DND-41 (cell line): ENCODE results near the gene ADISSP.

Experiments
- ATAC-seq: fragments of 200-7000 bp; cut with Tn5 transposase; 3 replicates; pipeline ENCODE4 v1.9.1; 2021; ENCODE audit warnings: low read depth; ENCODE audit not compliant: insufficient read depth
- DNase-seq: peaks from one replicate; pipeline ENCODE4 v3.0.0-alpha.2; 2020
- H2AFZ ChIP-seq: 2 replicates; pipeline ENCODE4 v1.6.0; 2012; ENCODE audit warnings: low read depth, low read length
- H3K27ac ChIP-seq: 2 replicates; pipeline ENCODE4 v1.5.1; 2012; ENCODE audit warnings: low read length, inconsistent platforms
- H3K27me3 ChIP-seq: fragments of 200-600 bp; sonication (generic); 2 replicates; pipeline ENCODE4 v1.6.0; 2012; ENCODE audit warnings: low read length, mild to moderate bottlenecking, inconsistent platforms; ENCODE audit not compliant: insufficient read depth, poor library complexity
- H3K36me3 ChIP-seq: 2 replicates; pipeline ENCODE4 v1.5.1; 2012; ENCODE audit warnings: low read length, inconsistent platforms; ENCODE audit not compliant: insufficient read depth
- H3K4me1 ChIP-seq: 2 replicates; pipeline ENCODE4 v1.5.1; 2012; ENCODE audit warnings: mild to moderate bottlenecking, low read length; ENCODE audit not compliant: insufficient read depth
- H3K4me2 ChIP-seq: 2 replicates; pipeline ENCODE4 v1.6.0; 2012; ENCODE audit warnings: mild to moderate bottlenecking, moderate library complexity, low read length, inconsistent platforms; ENCODE audit not compliant: insufficient read depth
- H3K4me3 ChIP-seq, 2 experiments: fragments of 200-600 bp in 1 of 2; shearing (Covaris generic) in 1 of 2; 2 replicates each; pipeline ENCODE4 v1.5.1; 2012 to 2016; ENCODE audit warnings: inconsistent platforms in 2 of 2, low read length in 2 of 2, mild to moderate bottlenecking in 2 of 2, low read depth in 1 of 2, moderate library complexity in 1 of 2
- H3K79me2 ChIP-seq: 2 replicates; pipeline ENCODE4 v1.6.0; 2012; ENCODE audit warnings: low read length, inconsistent platforms; ENCODE audit not compliant: insufficient read depth
- H3K9ac ChIP-seq: 2 replicates; pipeline ENCODE4 v1.6.0; 2012; ENCODE audit warnings: low read depth, mild to moderate bottlenecking, inconsistent platforms, low read length, moderate library complexity
- H3K9me3 ChIP-seq: 2 replicates; pipeline ENCODE4 v1.5.1; 2012; ENCODE audit warnings: low read length, moderate library complexity, mild to moderate bottlenecking, inconsistent platforms; ENCODE audit not compliant: insufficient read depth, severe bottlenecking
- H4K20me1 ChIP-seq: 2 replicates; pipeline ENCODE4 v1.6.0; 2012; ENCODE audit warnings: low read length; ENCODE audit not compliant: insufficient read depth
- EZH2 ChIP-seq: IDR thresholded peaks from 3 replicates; pipeline ENCODE4 v1.6.1; 2012; ENCODE audit warnings: borderline replicate concordance, low read depth, mild to moderate bottlenecking, moderate library complexity, low read length, inconsistent platforms; ENCODE audit not compliant: severe bottlenecking
- TF ChIP-seq, protein P1 (sequence below): IDR thresholded peaks from 2 replicates; pipeline ENCODE4 v1.5.1; 2012; ENCODE audit warnings: borderline replicate concordance, low read length, moderate library complexity, mild to moderate bottlenecking; ENCODE audit not compliant: poor library complexity, severe bottlenecking; ENCODE audit errors: extremely low read depth

ADISSP gene

DNA sequence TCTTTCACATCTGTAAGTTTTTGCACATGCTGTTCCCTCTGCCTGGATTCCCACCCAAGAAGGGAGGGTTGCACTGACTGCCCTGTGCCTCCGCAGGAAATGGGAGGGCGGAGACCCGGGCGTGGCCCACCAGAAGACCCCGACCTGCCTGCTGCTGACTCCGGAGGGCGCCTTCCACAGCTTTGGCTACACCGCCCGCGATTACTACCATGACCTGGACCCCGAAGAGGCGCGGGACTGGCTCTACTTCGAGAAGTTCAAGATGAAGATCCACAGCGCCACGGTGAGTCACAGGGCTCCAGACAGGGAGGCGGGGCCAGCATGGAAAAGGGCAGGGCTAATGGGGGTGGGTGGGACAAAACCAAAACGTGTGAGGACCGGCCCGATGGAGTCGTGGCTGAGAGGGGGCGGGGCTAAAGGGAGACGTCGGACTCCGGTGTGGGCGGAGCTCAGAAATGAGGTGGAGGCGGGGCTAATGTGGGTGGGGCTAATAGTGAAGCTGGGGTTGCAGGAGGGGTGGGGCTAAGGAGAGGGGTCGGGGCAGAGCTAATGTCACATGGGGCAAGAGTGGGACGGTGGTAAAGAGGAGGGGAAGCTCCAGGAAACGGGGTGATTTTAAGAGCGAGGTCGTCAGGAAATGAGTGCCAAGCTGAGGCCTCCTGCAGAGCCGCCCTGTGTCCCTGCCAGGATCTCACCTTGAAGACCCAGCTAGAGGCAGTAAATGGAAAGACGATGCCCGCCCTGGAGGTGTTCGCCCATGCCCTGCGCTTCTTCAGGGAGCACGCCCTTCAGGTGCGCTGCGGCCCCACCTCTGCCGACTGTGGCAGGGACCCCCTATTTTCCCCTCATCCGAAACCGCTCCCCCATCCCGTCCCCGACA lies 22.5 kb downstream of the ADISSP start:
- Histone ChIP-seq H3K9me3 (no peaks in the 10 kb centered on the region), H3K4me2 (no peak overlapping the region), H3K9ac (no peak overlapping the region), H3K27ac (no peak overlapping the region), H3K4me3 (no peak overlapping the region), H4K20me1 (peaks cover 2% of the 10 kb centered on the region; the same call in 1 of the 2 replicates), H3K4me1 (no peaks in the 10 kb centered on the region), H3K27me3 (no peaks in the 10 kb centered on the region), H3K79me2 (no peaks in the 10 kb centered on the region), H2AFZ (no peak overlapping the region), H3K36me3 (no peaks in the 10 kb centered on the region)
- TF ChIP-seq EZH2 = no peak
- TF ChIP-seq, protein P1, sequence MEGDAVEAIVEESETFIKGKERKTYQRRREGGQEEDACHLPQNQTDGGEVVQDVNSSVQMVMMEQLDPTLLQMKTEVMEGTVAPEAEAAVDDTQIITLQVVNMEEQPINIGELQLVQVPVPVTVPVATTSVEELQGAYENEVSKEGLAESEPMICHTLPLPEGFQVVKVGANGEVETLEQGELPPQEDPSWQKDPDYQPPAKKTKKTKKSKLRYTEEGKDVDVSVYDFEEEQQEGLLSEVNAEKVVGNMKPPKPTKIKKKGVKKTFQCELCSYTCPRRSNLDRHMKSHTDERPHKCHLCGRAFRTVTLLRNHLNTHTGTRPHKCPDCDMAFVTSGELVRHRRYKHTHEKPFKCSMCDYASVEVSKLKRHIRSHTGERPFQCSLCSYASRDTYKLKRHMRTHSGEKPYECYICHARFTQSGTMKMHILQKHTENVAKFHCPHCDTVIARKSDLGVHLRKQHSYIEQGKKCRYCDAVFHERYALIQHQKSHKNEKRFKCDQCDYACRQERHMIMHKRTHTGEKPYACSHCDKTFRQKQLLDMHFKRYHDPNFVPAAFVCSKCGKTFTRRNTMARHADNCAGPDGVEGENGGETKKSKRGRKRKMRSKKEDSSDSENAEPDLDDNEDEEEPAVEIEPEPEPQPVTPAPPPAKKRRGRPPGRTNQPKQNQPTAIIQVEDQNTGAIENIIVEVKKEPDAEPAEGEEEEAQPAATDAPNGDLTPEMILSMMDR = no peak
- peak; percentile 50 for DNase-seq
- ATAC-seq = peak; percentile 43

DNA sequence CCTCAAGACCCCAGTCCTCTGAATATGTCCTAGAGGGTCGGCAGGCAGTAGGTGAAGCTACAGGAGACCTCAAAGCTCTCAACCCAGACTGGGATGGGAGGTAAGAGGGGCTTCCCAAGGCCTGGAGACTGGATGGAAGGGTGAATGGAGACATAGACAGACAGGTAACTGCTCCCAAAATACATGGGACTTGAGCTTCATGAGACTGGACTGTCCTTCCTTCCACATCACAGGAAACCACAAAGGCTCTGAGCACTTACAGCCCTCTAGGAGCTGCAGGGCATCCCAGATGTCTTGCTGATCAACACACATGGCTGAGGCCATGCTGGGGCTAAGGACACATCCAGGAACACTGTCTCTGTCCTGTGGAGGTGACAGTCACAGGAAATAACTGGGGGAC lies 23.5 kb downstream of the ADISSP start:
- no peaks in the 10 kb centered on the region for H3K27me3 ChIP-seq
- no peaks in the 10 kb centered on the region for H3K36me3 ChIP-seq
- TF ChIP-seq, protein P1 = no peak
- TF ChIP-seq EZH2 = no peak
- H3K4me1 ChIP-seq = no peaks in the 10 kb centered on the region
- H3K9me3 ChIP-seq = no peaks in the 10 kb centered on the region
- no peak overlapping the region for H2AFZ ChIP-seq
- H3K4me2 ChIP-seq = no peak overlapping the region
- no peak for DNase-seq
- ATAC-seq = no peak
- no peak overlapping the region for H3K27ac ChIP-seq
- H4K20me1 ChIP-seq = peaks cover 2% of the 10 kb centered on the region; the same call in 1 of the 2 replicates
- no peak overlapping the region for H3K9ac ChIP-seq
- H3K4me3 ChIP-seq = no peak overlapping the region
- H3K79me2 ChIP-seq = no peaks in the 10 kb centered on the region

DNA sequence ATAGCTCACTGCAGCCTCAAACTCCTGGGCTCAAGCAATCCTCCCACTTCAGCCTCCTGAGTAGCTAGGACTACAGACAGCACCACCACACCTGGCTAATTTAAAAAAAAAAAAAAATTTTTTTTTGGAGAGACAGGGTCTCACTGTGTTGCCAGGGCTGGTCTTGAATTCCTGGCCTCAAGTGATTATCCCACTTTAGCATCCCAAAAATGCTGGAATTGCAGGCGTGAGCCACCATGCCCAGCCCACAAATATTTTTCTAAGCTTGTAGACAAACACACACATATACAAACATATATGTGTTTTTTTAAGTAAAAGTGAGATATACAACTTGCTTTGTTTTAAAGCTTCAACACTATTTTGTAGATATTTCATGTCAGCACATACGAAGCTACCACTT lies 24.3 kb downstream of the ADISSP start:
- no peak overlapping the region for H3K4me2 ChIP-seq
- TF ChIP-seq EZH2 = no peak
- TF ChIP-seq, protein P1 = no peak
- no peaks in the 10 kb centered on the region for H3K36me3 ChIP-seq

More for the DNA sequence above, 24.3 kb downstream of the ADISSP start:
- DNase-seq (no peak), ATAC-seq (no peak)
- no peak overlapping the region for H3K9ac ChIP-seq
- no peaks in the 10 kb centered on the region for H3K9me3 ChIP-seq
- no peak overlapping the region for H3K4me3 ChIP-seq
- H3K79me2 ChIP-seq = no peaks in the 10 kb centered on the region
- H2AFZ ChIP-seq = no peak overlapping the region
- H3K4me1 ChIP-seq = no peaks in the 10 kb centered on the region
- no peaks in the 10 kb centered on the region for H3K27me3 ChIP-seq
- no peak overlapping the region for H3K27ac ChIP-seq
- peaks cover 2% of the 10 kb centered on the region; the same call in 1 of the 2 replicates for H4K20me1 ChIP-seq
